GM12872 (cell line): ENCODE results near the gene SATB2.

ENCODE experiments used
- TF ChIP-seq, protein P1 (sequence below): IDR thresholded peaks from 3 replicates; pipeline ENCODE4 v1.5.1; 2011; ENCODE audit warnings: low read depth, mild to moderate bottlenecking, low read length, moderate library complexity; ENCODE audit not compliant: insufficient read depth

Gene SATB2

DNA sequence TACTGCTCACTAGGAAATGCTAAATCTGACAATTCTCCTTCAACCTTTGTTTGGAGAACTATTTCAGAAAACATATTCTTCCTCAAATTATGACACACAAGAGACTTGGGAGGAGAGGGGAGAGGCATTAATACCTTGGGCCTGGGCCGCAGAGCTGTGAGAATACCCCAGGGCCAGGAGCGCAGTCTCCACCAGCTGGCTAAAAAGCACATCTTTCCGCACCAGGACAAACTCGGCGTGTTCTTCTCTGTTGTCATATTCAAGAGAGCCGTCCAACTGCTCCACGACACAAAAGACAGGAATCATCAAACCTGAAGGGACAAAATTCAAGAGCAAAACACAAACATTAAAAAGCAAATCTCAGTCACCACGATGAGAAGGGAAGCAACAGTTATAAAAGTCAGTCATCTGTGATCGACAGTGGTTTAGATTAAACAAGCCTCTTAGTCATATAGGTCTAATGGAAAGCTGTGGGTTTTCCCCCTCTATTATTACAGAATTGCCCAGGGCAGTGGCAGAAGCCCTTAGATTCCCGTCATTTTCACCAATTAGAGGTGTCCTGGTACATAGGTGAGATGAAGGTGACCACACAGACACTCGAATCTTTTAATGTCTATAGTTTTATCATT lies 24.4 kb downstream of the SATB2 start:
- TF ChIP-seq, protein P1, sequence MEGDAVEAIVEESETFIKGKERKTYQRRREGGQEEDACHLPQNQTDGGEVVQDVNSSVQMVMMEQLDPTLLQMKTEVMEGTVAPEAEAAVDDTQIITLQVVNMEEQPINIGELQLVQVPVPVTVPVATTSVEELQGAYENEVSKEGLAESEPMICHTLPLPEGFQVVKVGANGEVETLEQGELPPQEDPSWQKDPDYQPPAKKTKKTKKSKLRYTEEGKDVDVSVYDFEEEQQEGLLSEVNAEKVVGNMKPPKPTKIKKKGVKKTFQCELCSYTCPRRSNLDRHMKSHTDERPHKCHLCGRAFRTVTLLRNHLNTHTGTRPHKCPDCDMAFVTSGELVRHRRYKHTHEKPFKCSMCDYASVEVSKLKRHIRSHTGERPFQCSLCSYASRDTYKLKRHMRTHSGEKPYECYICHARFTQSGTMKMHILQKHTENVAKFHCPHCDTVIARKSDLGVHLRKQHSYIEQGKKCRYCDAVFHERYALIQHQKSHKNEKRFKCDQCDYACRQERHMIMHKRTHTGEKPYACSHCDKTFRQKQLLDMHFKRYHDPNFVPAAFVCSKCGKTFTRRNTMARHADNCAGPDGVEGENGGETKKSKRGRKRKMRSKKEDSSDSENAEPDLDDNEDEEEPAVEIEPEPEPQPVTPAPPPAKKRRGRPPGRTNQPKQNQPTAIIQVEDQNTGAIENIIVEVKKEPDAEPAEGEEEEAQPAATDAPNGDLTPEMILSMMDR: no peak

DNA sequence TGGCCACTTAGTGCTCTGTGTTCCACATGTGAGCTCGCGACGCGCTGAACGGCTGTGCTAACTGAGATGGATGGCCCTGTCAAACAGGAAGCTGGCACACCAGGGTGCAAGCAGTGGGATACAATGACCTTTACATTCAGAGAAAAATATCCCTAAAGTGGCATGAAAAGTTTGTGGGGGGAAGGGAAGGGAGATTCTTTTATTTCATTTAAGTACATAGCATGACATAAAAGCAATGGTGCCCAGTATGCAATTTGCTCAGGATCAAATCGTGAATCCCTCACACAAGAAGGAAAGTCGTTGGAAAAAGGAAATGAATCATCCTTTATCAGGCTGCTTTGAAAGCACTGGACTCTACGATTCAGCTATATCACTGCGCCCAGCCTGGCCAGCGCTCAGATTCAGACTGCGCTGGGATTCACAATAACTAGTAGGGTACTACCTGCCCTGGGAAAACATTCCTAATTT lies 26.0 kb downstream of the SATB2 start:
- TF ChIP-seq, protein P1: no peak

DNA sequence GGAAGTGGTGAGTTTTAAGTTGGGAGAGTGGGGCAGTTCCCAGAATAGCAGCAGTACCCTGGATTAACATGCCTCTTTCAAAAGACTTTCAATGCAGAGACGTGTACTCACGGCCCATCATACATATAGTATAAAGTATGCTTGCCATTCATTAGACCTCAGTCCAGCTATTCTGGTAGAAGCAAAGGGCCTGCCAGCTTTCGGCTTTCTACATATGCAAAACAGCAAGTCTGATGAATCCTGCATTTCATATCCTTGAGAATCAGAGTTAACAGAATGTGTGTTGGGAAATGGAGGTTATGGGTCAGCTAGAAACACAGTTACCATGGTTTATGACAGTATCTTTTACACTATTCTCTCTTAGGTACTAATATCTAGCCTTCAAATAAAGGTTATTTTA lies 27.5 kb downstream of the SATB2 start:
- TF ChIP-seq, protein P1: no peak

DNA sequence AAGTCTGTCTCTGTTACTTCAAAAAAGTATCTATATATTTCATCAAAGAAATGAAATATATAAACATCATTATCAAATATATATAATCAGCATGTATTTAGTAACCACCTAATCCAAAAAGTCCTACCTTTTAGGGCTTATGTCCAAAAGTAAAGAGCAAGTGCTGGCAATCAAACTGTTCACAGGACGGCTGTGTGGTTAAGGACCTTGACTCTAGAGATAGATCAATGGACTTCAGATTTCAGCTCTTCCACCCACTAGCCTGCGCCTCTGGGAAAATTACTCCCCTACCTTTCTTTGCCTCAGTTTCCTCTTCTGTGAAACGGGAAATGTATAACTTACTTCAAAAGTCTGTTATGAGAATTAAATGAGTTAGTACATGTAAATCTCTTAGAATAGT lies 29.4 kb downstream of the SATB2 start:
- TF ChIP-seq, protein P1: no peak

DNA sequence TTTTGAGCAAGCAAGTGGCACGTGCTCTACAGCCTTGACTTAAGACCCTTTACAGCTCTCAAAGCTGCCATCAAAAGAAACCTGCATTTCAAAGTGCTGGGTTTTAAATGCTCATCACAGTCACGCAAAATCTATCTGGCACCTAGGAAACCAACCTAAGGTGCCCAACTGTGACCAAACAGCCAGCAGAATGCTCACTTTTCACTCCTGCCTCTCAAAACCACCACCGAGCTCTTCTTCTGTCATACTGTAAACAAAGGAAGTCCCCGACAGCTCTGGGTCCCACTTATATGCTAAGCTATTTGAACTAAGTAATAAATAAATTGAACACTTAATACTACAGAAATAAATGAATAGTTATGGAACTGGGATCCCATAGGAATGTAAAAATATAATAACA lies 33.6 kb downstream of the SATB2 start:
- TF ChIP-seq, protein P1: no peak

DNA sequence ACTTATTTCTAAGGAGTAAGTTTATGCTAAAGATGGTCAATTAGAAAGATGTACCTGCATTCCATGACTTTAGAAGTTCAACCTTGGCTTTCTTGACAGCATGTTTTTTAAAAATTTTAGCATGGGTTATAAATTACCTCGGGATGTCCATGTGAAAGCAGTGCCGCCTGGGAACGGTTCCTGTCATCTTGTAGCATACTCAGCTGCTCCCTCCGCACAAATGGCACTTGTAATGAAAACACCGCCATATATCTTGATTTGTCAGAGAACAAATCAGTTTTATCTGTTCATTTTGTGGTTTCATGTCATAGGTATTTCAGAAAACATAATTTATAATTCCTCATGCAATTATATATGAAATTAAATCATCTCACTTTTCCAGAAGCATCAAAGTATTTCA lies 38.3 kb downstream of the SATB2 start:
- TF ChIP-seq, protein P1: no peak

DNA sequence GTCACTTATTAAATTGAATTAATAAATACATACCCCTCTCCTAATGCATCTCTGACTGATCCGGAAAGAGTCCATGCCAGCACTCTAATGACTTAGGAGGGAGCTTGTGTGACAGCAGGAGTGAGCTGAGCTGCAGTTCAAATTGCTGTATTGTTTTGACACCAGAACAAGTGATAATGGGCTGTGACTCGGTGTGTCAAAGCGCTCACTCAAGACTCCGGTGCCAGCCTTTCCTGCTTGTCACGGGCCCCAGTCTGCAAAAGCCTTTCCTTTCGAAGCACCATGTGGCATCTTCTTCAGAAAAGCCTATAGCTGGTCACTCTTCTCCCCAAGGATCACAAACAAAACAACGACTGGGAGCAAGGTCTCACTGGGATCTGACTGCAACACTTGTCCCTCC lies 43.3 kb downstream of the SATB2 start:
- TF ChIP-seq, protein P1: no peak
